ENCODE measurements around the gene CCDC91.
"Not testable (repeated sequence)": the region's sequence is repeated elsewhere in the genome, so short reads cannot be mapped to it uniquely, and the experiment has no call there.

CCDC91 gene

DNA sequence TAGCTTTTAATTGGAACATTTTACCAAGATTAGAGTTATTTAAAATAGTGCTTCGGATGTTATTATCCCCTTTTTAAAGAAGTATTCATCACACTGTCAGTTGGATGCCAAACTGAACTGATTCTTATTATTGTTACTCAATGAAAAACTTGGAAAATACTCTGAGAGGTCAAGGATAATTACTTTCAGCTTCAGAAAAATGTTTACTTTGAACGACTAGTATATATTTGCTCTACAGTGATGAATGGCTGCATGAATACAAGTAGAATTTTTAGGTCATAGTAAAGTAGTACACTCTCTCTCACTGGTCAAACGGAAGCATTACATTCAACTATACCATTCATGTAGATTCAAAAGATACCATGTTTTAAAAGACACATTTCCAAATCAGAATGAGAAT is 269.2 kb downstream of the CCDC91 start:
- no peak for DNase-seq (ENCODE audit: low spot score)

DNA sequence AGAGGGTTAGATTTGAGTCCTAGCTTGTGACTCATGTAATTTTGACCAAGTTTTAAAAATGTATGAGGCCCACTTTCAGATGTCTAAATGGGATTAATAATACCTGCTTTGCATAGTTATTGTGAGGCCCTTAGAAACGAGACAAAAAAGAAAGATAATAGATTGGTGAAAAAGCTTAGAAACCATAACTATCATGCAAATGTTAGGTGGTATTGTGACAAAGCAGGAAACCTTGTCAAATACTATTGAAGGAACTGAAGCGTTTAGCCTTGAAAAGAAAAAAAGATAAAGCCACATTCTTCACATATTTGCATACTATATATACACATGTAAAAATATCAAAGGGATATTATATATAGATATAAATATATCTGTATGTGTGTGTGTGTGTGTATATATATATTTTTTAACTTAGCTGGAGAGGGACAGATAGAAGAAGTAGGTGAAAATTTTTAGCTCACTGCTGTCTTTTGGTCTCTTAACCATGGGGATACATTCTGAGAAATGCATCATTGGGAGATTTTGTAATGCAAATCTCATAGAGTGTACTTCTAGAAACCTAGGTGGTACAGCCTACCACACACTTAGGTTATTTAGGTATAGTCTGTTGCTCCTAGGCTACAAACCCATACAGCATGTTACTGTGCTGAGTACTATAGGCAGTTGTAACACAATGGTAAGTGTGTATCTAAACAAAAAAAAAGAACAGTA is 270.3 kb downstream of the CCDC91 start:
- DNase-seq (ENCODE audit: low spot score): no peak

- no peak for DNase-seq (ENCODE audit: low spot score)
These were observed 273.1 kb downstream of the CCDC91 start for GRCh38 chr12:28463396-28463795.

GRCh38 chr12:28471762-28472161 is 281.5 kb downstream of the CCDC91 start:
- DNase-seq (ENCODE audit: low spot score): not testable (repeated sequence)

- not testable (repeated sequence) for DNase-seq (ENCODE audit: low spot score)
These were observed 285.9 kb downstream of the CCDC91 start for GRCh38 chr12:28476206-28476605.

GRCh38 chr12:28479097-28479496 is 288.8 kb downstream of the CCDC91 start:
- not testable (repeated sequence) for DNase-seq (ENCODE audit: low spot score)

DNA sequence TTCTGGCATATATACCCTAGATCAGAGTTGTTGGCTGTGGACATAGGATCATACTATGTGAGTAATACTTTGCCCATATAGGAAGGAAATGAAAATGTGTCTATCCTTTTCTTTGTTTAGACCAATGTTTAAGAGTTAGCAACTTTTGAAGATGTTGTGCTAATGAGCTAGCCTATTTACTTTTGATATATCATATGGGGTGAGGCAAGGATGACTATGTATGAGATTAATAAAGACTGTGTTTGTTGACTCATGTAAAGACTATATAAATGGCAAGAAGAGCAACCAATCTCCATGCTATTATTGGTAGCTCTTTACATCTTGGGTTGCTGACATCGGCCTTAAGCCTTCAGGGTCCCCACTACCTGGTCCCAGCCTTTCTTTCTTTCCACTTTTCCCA is 289.4 kb downstream of the CCDC91 start:
- no peak for DNase-seq (ENCODE audit: low spot score)

- DNase-seq (ENCODE audit: low spot score): no peak
These were observed 293.9 kb downstream of the CCDC91 start for GRCh38 chr12:28484156-28484555.

DNA sequence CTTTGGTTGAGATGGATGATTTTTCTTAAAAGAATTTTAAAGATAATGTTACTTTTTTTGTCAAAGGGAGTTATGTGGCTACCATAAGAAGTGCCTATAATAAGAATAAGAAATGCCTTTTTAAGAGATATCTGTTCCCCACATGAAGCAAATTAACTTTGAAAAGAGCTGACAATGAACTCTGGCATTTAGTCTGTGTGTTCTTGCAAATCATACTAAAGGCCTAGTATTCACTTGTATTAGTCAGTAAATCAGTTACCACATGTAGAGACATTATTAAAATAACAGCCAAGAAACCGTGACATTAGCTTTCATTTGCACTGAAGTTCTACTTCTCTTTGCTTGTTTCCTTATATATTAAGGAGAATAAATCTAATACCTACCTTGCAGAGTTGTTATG is 296.3 kb downstream of the CCDC91 start:
- peak; percentile 4 for DNase-seq (ENCODE audit: low spot score)

DNA sequence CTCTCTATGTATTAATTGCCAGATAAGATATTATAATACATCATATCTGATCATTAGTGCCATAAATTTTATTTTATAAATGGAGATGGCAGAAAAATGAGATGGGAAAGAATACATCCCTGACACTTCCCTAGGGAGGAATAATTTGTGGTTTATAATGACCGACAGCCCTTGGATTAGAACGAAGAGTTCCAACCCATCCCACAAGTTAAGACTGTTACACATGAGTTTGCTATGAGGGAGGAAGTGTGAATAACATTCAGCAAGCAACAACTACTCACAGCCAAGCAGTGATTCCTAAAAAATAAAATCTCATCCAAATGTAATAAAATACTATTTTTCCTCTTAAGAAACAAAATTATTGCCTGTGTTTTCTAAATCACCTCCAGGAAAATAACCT is 299.0 kb downstream of the CCDC91 start:
- peak; percentile 53 for DNase-seq (ENCODE audit: low spot score)

- peak; percentile 6 for DNase-seq (ENCODE audit: low spot score)
These were observed 307.7 kb downstream of the CCDC91 start for GRCh38 chr12:28497889-28498411.

GRCh38 chr12:28498850-28499249 is 308.6 kb downstream of the CCDC91 start:
- DNase-seq (ENCODE audit: low spot score): no peak

- no peak for DNase-seq (ENCODE audit: low spot score)
These were observed 310.2 kb downstream of the CCDC91 start for GRCh38 chr12:28500373-28501024.

DNA sequence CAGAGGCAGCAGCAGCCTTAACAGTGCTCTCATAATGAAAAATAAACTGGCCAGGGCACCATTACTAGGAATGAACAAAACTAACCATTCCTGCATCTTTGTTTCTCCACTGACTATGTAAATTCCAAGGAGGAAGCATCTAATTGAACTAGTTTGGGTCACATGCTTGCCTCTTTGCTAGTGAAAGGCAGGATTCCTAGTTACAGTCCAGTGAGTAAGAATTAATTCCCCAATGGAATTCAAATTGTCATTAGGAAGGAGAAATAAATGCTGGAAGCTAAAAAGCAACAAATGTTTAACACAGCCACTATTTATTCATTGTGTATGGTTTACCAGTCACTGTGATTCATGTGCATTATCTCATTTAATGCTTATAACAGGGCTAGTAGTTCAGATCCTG is 316.0 kb downstream of the CCDC91 start:
- DNase-seq (ENCODE audit: low spot score): peak; percentile 6

- peak; percentile 56 for DNase-seq (ENCODE audit: low spot score)
These were observed 316.8 kb downstream of the CCDC91 start for GRCh38 chr12:28507033-28507432.

- no peak for DNase-seq (ENCODE audit: low spot score)
These were observed 317.6 kb downstream of the CCDC91 start for GRCh38 chr12:28507867-28508266.

GRCh38 chr12:28512406-28512805 is 322.1 kb downstream of the CCDC91 start:
- DNase-seq (ENCODE audit: low spot score): no peak

GRCh38 chr12:28512876-28513275 is 322.6 kb downstream of the CCDC91 start:
- DNase-seq (ENCODE audit: low spot score): no peak

- DNase-seq (ENCODE audit: low spot score): no peak
These were observed 323.7 kb downstream of the CCDC91 start for GRCh38 chr12:28513983-28514382.

- no peak for DNase-seq (ENCODE audit: low spot score)
These were observed 326.8 kb downstream of the CCDC91 start for GRCh38 chr12:28517101-28517500.

DNA sequence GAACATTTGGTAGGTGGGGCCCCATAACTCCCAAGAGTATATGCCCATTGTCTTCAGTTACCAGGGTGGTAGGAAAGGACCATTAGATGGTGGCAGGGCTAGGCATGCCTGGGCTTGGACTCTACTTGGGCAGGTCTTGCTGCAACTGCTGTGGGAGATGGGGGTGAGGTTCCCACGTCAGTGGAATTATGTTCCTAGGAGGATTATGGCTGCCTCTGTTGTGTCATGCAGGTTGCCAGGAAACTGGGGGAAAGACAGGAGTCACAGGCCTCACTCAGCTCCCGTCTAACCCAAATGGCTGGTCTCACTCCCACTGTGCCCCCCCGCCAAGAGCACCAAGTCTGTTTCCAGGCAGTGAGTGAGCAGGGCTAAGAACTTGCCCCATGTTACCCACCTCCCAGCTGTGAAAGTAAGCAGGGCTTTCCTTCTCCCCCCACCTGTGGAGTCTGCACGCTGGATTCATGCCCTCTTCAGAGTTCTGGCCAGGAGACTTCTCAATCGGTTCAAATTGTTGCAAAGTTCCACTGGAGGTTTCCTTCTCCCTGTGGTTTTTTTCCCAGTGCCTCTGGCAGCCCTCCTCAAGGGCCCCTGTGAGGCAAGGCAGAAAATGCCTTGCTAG is 337.5 kb downstream of the CCDC91 start:
- no peak for DNase-seq (ENCODE audit: low spot score)

GRCh38 chr12:28535216-28535615 is 345.0 kb downstream of the CCDC91 start:
- DNase-seq (ENCODE audit: low spot score): peak; percentile 57

- DNase-seq (ENCODE audit: low spot score): peak; percentile 51
These were observed 345.8 kb downstream of the CCDC91 start for GRCh38 chr12:28536088-28536487.
